Fibroblast of pulmonary artery (primary cell): ENCODE measurements around the gene LHX4.

Experiments
- DNase-seq: peaks from one replicate; pipeline ENCODE4 v3.0.0-alpha.2; 2010; ENCODE audit warnings: low read depth
- H3K4me3 ChIP-seq: replicated peaks from 2 replicates; pipeline ENCODE4 v1.5.1; 2011; ENCODE audit warnings: low read depth, mild to moderate bottlenecking, control low read depth, low read length, moderate library complexity
- CTCF ChIP-seq: IDR thresholded peaks from 2 replicates; pipeline ENCODE4 v1.5.1; 2011; ENCODE audit warnings: mild to moderate bottlenecking, control low read depth, low read length, inconsistent platforms; ENCODE audit errors: missing control alignments

LHX4 gene

GRCh38 chr1:180327089-180327488 lies 97.0 kb downstream of the LHX4 start:
- TF ChIP-seq CTCF: no peak
- no peak overlapping the region for H3K4me3 ChIP-seq
- no peak for DNase-seq
